OCI-LY3 (cell line): ENCODE data around the gene ABCD1.
A peak's percentile ranks its signal among the peaks of the same experiment; 100 is the strongest.
"Not testable (repeated sequence)": the region's sequence is repeated elsewhere in the genome, so short reads cannot be mapped to it uniquely, and the experiment has no call there.

Experiments used
- H2AFZ ChIP-seq: fragments of 200-600, 300-600 bp; shearing (Covaris generic); 2 replicates; pipeline ENCODE4 v1.6.0; 2014; ENCODE audit warnings: antibody characterized with exemption, low read depth, low read length
- H3K27ac ChIP-seq: fragments of 200-600, 300-600 bp; sonication (generic); 2 replicates; pipeline ENCODE4 v1.5.1; 2014; ENCODE audit warnings: mild to moderate bottlenecking, low read length, moderate library complexity, mixed read lengths
- H3K27me3 ChIP-seq: fragments of 200-600, 300-600 bp; sonication (generic); 2 replicates; pipeline ENCODE4 v1.6.1; 2014; ENCODE audit warnings: low read depth, low read length, mixed read lengths
- H3K36me3 ChIP-seq: fragments of 200-600, 300-600 bp; sonication (generic); replicated peaks from 2 replicates; pipeline ENCODE3; 2014; ENCODE audit warnings: low read depth, low read length, mixed read lengths
- H3K4me1 ChIP-seq: fragments of 300-600, 200-600 bp; sonication (generic); 2 replicates; pipeline ENCODE4 v1.6.1; 2014; ENCODE audit warnings: low read length, mixed read lengths
- H3K4me2 ChIP-seq: fragments of 200-600, 300-600 bp; sonication (generic); 2 replicates; pipeline ENCODE4 v1.6.1; 2014; ENCODE audit warnings: low read length, mixed read lengths
- H3K4me3 ChIP-seq: fragments of 300-600, 200-600 bp; sonication (generic); 2 replicates; pipeline ENCODE4 v1.5.1; 2014; ENCODE audit warnings: antibody characterized with exemption, mild to moderate bottlenecking, low read length, moderate library complexity
- H3K79me2 ChIP-seq: fragments of 300-600, 200-600 bp; shearing (Covaris generic); 2 replicates; pipeline ENCODE4 v1.6.1; 2014; ENCODE audit warnings: mild to moderate bottlenecking, low read length, mixed read lengths
- H3K9ac ChIP-seq: fragments of 300-600, 200-600 bp; shearing (Covaris generic); 2 replicates; pipeline ENCODE4 v1.6.0; 2014; ENCODE audit warnings: mild to moderate bottlenecking, low read length, moderate library complexity
- H3K9me3 ChIP-seq: fragments of 200-600, 300-600 bp; shearing (Covaris generic); 2 replicates; pipeline ENCODE4 v1.6.1; 2014; ENCODE audit warnings: low read length, mixed read lengths; ENCODE audit not compliant: insufficient read depth
- H4K20me1 ChIP-seq: fragments of 200-600, 300-600 bp; sonication (generic); 2 replicates; pipeline ENCODE4 v1.6.1; 2016; ENCODE audit warnings: low read length, mixed read lengths; ENCODE audit not compliant: insufficient read depth
- EZH2phosphoT487 ChIP-seq: fragments of 200-600 bp; shearing (Covaris generic); IDR thresholded peaks from 2 replicates; pipeline ENCODE4 v1.6.1; 2018; ENCODE audit warnings: antibody characterized with exemption, mixed run types, low read depth
- TF ChIP-seq, protein P1 (sequence below): fragments of 200-600, 300-600 bp; sonication (generic); IDR thresholded peaks from 2 replicates; pipeline ENCODE4 v1.5.1; 2014; ENCODE audit warnings: antibody characterized with exemption, low read length, low read depth

Gene ABCD1

DNA sequence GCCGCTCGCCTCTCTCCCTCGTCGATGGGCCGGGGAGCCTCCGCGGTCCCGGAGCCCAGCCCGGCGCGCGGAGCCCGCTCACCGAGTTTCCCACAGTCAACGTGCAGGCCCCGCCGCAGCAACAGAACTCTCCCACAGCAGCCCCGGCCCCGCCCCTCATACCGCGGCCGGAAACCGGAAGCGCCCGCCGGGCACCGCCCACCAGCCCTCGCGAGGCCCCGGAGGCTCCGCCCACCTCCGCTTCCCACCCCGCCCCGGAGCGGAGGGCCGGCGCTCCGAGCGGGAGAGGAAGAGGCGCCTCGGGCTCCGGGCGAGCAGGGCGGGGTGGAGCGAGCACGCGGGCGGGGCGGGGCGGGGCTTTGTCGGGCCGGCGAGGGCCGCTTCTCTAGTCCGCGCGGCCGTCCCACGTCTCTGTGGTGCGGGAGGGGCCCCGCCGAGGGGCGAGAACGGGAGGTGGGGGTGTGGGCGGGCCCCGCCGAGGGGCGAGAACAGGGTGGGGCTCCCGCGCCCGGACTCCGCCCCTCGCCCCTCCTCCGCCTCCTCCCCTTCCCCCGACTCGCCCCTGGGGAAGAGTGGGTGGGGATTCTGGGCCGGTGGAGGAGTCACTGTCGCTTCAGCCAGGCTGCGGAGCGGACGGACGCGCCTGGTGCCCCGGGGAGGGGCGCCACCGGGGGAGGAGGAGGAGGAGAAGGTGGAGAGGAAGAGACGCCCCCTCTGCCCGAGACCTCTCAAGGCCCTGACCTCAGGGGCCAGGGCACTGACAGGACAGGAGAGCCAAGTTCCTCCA lies at the start of gene ABCD1, which contains the start of gene BCAP31:
Gene ABCD1, plus strand, starts transcription at position 605 of the 787 bp plus-strand sequence. CDS start 411 bp downstream, outside the sequence.
Gene BCAP31, minus strand, starts transcription at position 136 of the 787 bp plus-strand sequence. CDS start 1,143 bp downstream, outside the sequence.
- peak within 1 kb of the TSS; percentile 98 for H3K4me3 ChIP-seq

DNA sequence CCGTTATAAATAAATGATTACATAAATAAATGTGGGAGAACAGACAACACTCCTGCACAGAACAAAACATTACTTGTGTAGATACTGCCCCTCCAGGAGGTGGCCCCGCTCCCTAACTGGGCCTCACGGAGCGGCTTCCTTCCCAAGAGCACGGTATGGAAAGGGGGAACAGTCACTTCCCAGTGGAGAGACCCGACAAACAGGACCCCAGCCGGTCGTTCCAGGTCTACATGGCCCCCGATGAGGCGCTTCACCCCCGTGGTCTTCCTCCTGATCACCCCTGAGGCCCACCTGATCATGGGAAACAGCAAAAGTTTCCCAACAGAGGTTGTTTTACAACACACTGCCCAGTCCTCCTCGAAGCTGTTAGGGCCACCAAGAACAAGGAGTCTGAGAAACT lies 43.5 kb upstream of the ABCD1 start:
- no peak overlapping the region for H3K4me2 ChIP-seq
- H3K27me3 ChIP-seq: no peaks in the 10 kb centered on the region
- no peak overlapping the region for H3K4me3 ChIP-seq
- H3K9me3 ChIP-seq: no peaks in the 10 kb centered on the region
- no peak overlapping the region for H2AFZ ChIP-seq
- no peak for TF ChIP-seq EZH2phosphoT487
- TF ChIP-seq, protein P1, sequence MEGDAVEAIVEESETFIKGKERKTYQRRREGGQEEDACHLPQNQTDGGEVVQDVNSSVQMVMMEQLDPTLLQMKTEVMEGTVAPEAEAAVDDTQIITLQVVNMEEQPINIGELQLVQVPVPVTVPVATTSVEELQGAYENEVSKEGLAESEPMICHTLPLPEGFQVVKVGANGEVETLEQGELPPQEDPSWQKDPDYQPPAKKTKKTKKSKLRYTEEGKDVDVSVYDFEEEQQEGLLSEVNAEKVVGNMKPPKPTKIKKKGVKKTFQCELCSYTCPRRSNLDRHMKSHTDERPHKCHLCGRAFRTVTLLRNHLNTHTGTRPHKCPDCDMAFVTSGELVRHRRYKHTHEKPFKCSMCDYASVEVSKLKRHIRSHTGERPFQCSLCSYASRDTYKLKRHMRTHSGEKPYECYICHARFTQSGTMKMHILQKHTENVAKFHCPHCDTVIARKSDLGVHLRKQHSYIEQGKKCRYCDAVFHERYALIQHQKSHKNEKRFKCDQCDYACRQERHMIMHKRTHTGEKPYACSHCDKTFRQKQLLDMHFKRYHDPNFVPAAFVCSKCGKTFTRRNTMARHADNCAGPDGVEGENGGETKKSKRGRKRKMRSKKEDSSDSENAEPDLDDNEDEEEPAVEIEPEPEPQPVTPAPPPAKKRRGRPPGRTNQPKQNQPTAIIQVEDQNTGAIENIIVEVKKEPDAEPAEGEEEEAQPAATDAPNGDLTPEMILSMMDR: no peak
- H3K79me2 ChIP-seq: no peaks in the 10 kb centered on the region
- H3K9ac ChIP-seq: no peak overlapping the region
- no peaks in the 10 kb centered on the region for H3K4me1 ChIP-seq
- H3K27ac ChIP-seq: no peak overlapping the region
- no peaks in the 10 kb centered on the region for H4K20me1 ChIP-seq
- H3K36me3 ChIP-seq: no peaks in the 10 kb centered on the region

More for the DNA sequence above, at the start of gene ABCD1, which contains the start of gene BCAP31:
- peaks cover 13% of the 10 kb centered on the region for H4K20me1 ChIP-seq
- no peak within 1 kb of the TSS; the same call in 1 of the 2 replicates for H2AFZ ChIP-seq
- H3K9me3 ChIP-seq: no peaks in the 10 kb centered on the region
- H3K4me1 ChIP-seq: peaks cover 40% of the 10 kb centered on the region
- H3K36me3 ChIP-seq: peaks cover 28% of the 10 kb centered on the region
- peak within 1 kb of the TSS; percentile 88 for H3K9ac ChIP-seq
- no peaks in the 10 kb centered on the region for H3K27me3 ChIP-seq
- no peak for TF ChIP-seq EZH2phosphoT487
- TF ChIP-seq, protein P1: no peak
- H3K27ac ChIP-seq: peak within 1 kb of the TSS; percentile 79
- peaks cover 55% of the 10 kb centered on the region for H3K79me2 ChIP-seq
- peak within 1 kb of the TSS; percentile 98 for H3K4me2 ChIP-seq

- H4K20me1 ChIP-seq, H3K27me3 ChIP-seq, H3K4me3 ChIP-seq, H3K4me2 ChIP-seq, H3K4me1 ChIP-seq, H3K9ac ChIP-seq, H2AFZ ChIP-seq, H3K9me3 ChIP-seq, H3K36me3 ChIP-seq, H3K79me2 ChIP-seq, H3K27ac ChIP-seq: not testable (repeated sequence)
These were observed 41.2 kb upstream of the ABCD1 start for GRCh38 chrX:153683486-153683885.

DNA sequence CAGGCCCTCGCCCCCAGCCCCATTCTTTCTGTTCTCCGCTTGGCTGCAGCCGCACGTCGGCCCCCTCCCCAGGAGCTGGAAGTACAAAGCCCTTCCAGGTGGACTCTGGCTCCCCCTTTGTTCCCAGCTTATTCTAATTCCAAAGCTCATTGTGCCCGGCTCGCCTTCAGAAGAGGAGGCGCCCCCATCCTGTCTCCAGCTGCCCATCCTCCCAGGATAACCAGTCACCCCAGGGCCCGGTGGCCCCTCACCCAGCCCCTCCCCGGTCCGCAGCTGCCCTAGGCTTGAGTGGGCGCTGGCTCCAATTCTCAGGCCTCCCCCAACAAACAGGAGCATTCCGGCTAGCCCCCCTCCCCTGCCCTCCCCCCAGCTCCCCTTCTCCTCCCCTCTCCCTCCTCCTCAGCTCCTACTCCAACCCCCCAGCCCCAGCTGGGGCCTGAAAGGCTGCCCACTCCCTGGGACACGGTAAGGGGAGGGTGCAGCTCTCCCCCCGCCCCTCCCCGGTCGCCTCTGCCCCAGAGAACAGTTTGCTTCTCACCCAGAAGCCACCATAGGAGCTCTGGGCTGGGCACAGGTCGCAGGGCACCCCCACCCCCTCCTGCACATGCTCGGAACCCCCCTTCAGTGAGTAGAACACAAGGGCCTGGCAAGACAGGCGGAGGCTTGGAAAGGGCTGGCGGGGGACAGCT lies 40.0 kb upstream of the ABCD1 start:
- no peak overlapping the region for H3K4me3 ChIP-seq
- H3K36me3 ChIP-seq: no peaks in the 10 kb centered on the region
- no peaks in the 10 kb centered on the region for H3K79me2 ChIP-seq
- TF ChIP-seq, protein P1: no peak
- no peak for TF ChIP-seq EZH2phosphoT487
- H3K27me3 ChIP-seq: no peaks in the 10 kb centered on the region
- no peak overlapping the region for H3K4me2 ChIP-seq
- no peaks in the 10 kb centered on the region for H3K4me1 ChIP-seq
- no peak overlapping the region for H3K27ac ChIP-seq
- no peak overlapping the region for H3K9ac ChIP-seq
- no peak overlapping the region for H2AFZ ChIP-seq
- no peaks in the 10 kb centered on the region for H4K20me1 ChIP-seq
- no peaks in the 10 kb centered on the region for H3K9me3 ChIP-seq
